ENCODE measurements around the gene OGFR.

The OGFR gene

GRCh38 chr20:62782149-62782892 lies 22.3 kb upstream of the OGFR start:
- no peak for DNase-seq (ENCODE audit: low read depth in 2 of 2)

GRCh38 chr20:62782893-62783278 lies 21.7 kb upstream of the OGFR start:
- DNase-seq (ENCODE audit: low read depth in 2 of 2): no peak

DNA sequence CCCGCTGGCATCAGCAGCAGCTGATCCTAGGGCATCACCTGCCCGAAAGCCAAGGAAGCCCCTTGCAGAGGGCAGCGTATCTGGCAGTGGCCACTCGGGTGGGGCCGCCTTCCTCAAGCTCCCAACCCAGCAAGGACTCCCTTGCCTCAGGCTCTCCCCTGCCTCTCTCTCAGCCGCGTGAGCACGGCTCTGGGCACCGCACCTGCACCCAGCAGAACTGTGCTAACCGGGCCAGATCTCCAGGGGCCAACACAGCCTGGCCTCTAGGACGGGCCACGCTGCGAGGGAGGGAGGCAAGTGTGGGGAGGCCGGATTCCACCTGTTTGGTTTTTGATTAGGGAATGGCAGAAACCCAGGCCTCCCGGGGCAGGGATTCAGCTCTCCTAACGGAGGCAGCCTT lies 20.1 kb upstream of the OGFR start:
- no peak for DNase-seq (ENCODE audit: low read depth in 2 of 2)

DNA sequence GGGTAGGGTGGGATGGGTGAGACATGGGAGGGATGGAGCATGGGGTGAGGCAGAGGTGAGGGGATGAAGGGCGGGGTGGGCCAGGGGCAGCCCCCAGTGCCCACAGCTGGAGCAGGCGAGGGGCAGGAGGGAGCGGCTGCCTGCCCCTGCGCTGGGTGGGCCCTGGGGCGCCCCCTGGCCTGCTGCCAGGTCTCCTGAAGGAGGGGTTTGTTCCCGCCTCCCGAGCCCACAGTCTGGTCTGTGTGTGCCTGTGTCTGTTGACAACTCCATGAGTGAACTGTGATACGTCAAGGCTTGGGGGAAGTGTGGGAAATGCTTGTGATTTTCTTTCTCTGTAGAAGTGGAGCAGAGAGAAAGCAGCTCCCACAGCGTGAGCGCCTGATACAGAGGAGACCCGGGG lies 19.2 kb upstream of the OGFR start:
- DNase-seq (ENCODE audit: low read depth in 2 of 2): no peak

DNA sequence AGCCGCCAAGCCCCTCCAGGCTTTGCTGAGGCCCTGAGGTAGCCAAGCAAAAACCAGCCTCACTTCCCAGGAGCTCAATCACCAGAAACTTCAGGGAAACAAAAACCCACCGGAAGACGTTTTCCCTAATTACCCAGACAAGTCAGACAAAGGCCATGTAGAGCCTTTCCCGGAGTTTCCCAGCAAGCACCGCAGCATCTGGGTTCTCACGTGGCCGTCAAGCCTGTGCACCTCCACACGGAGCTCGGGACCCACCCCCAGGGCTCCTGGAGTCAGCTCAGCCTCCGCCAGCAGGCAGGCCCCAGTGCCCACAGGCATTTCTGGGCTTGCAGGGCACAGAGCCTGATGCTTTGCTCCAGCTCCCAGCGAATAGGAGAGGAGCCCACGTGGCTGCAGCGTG lies 18.5 kb upstream of the OGFR start:
- no peak for DNase-seq (ENCODE audit: low read depth in 2 of 2)

- DNase-seq (ENCODE audit: low read depth in 2 of 2): no peak
Measured at GRCh38 chr20:62787321-62787720, 17.3 kb upstream of the OGFR start.

GRCh38 chr20:62787866-62788265 lies 16.8 kb upstream of the OGFR start:
- no peak for DNase-seq (ENCODE audit: low read depth in 2 of 2)

GRCh38 chr20:62788607-62789006 lies 16.0 kb upstream of the OGFR start:
- no peak for DNase-seq (ENCODE audit: low read depth in 2 of 2)

GRCh38 chr20:62790075-62790474 lies 14.6 kb upstream of the OGFR start:
- DNase-seq (ENCODE audit: low read depth in 2 of 2): no peak

DNA sequence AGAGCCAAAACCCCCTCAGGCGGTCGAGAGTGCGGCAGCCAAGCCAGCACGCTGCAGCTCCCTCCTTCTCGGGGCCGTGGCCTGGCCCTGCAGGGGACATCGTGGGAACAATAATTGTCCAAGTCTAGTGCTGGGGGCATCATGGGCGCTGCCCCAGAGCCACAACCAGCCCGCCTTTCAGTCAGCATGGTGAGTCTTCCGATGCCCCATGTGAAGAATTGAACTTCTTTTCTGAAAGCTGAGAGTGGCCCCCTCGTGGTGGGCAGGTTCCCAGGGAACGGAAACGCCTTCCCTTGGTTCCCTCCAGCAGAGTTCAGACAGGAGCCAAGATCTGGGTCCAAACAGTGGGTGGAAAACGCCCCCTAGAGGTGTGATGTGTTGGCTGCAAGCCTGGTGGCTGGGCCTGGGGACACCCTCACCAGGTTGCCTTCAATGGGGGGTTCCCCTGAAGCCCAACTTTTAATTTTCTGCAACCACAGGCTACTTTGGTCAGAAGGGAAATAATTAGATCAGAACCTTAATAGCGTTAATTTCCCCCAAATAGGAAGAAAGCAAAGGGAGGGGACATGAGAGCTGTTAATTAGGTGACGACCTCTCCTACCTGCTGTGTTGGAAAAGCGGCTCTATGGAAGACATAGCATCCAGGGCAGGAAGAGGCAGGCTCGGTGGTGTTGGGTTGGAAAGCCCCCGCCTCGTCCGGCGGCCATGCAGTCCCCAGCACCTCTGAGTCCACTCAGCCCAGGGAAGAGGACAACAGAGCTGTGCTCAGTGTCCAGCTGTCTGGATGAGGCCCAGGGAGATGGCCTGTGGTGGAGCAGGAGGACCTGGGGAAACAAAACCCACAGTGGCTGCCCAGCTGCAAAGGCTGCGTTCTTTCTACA lies 13.1 kb upstream of the OGFR start:
- peak; percentile 61 to 67 for DNase-seq (ENCODE audit: low read depth in 2 of 2)

- DNase-seq (ENCODE audit: low read depth in 2 of 2): no peak
Measured at GRCh38 chr20:62792182-62792939, 12.3 kb upstream of the OGFR start.

DNA sequence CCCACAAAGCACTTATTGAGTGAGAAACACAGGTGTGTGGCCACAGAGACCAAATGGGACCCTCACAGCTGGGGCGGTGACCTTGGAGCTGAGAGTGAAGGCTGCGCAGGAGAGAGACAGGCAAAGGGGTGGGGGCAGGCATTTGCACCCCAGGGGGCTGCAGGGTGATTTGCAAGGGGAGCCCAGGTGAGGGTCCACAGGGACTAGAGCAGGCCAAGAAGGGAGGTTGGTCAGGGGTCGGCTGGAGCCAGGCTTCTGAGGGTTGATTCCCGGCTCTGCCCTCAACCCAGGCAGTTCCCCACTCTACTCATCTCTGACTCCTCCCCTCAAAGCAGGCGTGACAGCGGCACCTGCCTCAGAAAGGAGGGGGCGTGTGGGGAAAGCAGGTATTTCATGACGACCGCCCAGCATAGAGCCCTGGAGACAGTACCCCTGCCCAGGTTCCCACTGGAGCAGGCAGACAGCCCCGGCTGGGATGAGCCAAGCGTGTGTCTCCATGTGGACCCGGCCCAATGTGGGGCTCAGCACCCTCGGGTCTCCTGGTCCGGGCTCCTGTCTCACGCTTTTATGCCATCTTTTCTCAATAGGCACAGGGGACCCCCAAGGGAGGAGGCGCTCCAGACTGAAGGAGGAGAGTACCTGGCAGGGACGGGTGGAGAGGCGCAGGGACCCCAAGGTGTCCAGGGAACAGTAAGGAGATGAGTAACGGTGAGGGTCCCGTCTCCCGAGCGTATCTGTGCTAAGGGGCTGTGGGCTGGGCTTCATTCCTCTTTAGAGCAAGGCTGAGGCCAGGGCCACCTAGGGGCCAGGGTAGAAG lies 11.5 kb upstream of the OGFR start:
- no peak for DNase-seq (ENCODE audit: low read depth in 2 of 2)

DNA sequence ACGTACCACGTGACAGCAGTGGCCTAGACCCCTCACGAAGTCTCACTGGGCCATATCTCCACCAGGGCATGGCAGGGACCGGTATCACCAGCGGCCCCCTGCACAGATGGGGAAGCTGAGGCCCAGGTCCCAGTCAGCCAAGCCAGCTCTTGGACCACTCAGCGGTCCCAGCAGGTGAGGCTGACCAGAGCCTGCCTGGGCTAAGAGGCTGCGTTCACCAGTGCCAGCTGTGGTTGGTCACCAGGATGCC lies 11.0 kb upstream of the OGFR start:
- no peak for DNase-seq (ENCODE audit: low read depth in 2 of 2)

DNA sequence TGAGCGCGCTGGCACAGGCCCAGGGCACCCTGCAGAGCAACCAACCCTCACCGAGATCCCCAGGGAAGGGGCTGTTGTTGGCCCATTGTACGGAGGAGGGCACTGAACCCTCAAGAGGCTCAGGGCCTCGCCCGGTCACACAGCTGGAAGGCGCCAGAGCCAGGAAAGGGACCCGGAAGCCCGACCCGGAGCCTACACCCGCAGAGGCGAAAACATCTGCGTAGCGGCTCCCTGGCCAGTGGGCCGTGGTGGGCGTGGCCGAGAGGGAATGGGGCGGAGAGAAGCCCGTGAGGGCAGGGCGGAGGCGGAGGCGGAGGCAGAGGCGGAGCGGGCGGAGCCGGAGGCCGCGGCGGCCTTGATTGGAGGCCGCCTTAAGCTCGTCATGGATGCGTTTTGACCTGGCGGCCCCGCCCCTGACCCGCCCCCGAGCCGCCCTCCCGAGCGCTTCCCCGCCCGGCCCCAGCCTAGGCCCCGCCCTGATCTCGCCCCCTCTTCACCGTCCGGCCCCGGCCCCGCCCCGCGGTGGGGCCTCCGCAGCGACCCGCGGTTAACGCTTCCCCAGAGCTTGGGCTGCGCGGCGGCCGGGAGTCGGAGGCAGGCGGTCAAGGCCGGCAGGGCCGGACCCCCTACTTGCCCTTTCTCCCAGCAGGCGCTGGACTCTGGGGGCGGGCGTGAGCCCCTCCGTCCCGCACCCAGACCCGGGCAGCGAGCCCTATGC lies 10.5 kb upstream of the OGFR start:
- DNase-seq (ENCODE audit: low read depth in 2 of 2): peak; percentile 88 to 92

GRCh38 chr20:62795023-62795761 lies 9.4 kb upstream of the OGFR start:
- peak; percentile 58 to 60 for DNase-seq (ENCODE audit: low read depth in 2 of 2)

DNA sequence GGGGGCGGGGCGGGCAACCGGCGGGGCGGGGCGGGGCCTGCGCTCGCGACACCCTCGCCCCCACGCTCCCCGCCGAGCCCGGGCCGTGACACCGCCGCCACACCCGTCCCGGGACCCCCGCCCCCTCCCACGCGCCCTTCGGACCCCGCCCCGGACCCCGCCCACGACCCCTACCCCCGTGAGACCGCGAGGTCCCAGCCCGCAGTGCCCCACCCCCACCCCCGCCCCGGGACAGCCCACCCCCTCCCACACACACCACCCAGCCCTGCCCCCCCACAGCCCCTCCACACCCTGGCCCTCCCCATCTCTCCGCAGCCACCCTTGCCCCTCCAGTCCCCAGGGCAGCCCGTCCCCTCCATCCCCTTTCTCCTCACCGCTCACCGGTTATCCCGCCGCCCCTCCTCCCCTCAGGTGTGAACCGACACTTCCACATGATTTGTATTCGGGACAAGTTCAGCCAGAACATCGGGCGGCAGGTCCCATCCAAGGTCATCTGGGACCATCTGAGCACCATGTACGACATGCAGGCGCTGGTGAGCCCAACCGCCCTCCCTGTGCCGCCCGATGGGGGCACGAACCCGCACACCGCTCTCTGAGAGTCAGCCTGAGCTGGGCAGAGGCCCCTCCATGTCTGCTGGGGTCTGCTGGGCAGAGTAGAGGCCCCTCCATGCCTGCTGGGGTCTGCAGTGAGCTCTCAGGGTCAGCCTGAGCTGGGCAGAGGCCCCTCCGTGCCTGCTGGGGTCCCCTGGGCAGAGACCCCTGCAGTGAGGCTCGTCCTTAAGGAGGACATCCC lies 7.7 kb upstream of the OGFR start:
- no peak for DNase-seq (ENCODE audit: low read depth in 2 of 2)

- DNase-seq (ENCODE audit: low read depth in 2 of 2): no peak
Measured at GRCh38 chr20:62797671-62798532, 6.7 kb upstream of the OGFR start.

- DNase-seq (ENCODE audit: low read depth in 2 of 2): no peak
Measured at GRCh38 chr20:62799036-62799435, 5.6 kb upstream of the OGFR start.

DNA sequence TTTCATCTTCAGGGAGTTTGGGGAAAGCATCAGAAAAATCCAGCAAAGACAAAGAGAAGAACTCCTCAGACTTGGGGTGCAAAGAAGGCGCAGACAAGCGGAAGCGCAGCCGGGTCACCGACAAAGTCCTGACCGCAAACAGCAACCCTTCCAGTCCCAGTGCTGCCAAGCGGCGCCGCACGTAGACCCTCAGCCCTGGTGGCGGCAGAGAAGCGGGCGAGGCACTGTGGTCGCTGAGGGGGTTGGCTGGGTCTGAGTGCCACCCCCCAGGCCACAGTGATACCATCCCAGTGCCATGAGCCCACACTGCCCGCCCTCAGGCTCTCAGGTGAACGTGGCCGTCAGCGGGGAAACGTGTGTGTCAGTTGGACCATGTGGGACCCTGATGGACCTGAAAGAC lies 5.2 kb upstream of the OGFR start:
- no peak for DNase-seq (ENCODE audit: low read depth in 2 of 2)
